GM21447 (cell line): ENCODE results near the gene KLHL15.

Source experiments
- ATAC-seq: cut with Tn5 transposase; IDR thresholded peaks from one replicate; pipeline ENCODE4 v1.9.1; 2021; ENCODE audit not compliant: unreplicated experiment

KLHL15 gene

GRCh38 chrX:23952984-23953907 lies 73.7 kb downstream of the KLHL15 start:
- ATAC-seq = peak; percentile 97

GRCh38 chrX:23952391-23952790 lies 74.6 kb downstream of the KLHL15 start:
- ATAC-seq = no peak

DNA sequence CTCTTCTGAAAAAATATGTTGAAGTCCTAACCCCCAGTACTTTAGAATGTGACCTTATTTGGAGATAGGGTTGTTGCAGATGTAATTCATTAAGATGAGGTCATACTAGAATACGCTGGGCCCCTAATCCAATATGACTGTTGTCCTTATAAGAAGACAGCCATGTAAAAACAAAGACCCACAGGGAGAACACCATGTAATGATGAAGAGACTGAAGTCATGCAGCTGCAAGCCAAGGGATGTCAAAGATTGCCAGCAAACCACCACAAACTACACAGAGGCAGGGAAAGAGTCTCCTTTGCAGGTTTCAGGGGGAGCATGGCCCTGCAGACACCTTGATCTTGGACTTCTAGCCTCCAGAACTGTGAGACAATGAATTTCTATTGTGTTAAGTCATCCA lies 81.8 kb downstream of the KLHL15 start:
- ATAC-seq = no peak

DNA sequence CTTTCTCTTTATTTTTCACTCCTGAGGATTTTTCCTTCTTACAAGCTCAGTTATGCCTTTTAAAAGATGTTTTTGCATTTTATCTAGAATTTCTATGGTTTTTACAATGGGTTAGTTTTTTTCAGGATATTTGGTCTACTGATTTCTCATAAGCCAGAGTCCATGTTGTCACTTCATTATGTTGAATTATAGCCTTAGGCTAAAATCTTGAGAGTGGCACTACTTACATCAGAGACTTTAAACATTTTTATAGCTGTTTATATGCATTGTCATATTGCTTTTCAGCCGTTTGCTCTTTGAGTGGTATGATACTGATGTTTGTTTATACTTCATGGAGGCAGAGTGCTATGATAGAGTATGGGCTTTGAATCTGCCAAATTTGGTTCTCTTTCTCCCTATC lies 82.8 kb downstream of the KLHL15 start:
- no peak for ATAC-seq

DNA sequence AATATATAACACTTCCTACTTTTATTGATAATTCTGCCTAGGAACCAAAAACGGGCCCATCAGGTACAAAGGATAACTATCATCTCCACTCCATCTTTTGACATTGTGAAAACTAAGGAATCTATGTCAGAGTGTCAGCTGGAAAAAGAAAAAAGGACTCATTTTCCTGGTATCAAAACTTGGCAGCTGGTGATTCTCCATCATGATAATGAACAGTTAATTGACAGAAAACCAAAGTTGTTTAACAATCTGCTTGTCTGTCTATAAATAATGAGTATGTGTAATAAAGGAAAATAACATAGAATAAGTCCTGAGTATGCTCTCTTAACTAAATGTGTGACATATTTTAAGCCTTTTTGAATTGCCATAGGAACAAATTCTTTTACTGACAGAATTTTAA lies 87.8 kb downstream of the KLHL15 start:
- no peak for ATAC-seq

- ATAC-seq = no peak
These were observed 88.3 kb downstream of the KLHL15 start for GRCh38 chrX:23938690-23939089.

GRCh38 chrX:23937100-23937499 lies 89.9 kb downstream of the KLHL15 start:
- no peak for ATAC-seq

GRCh38 chrX:23936180-23936579 lies 90.8 kb downstream of the KLHL15 start:
- ATAC-seq = no peak

GRCh38 chrX:23935106-23935505 lies 91.9 kb downstream of the KLHL15 start:
- no peak for ATAC-seq
